HG02970 (cell line): Measurements from ENCODE around the gene IRGM.
A peak's percentile ranks its signal among the peaks of the same experiment; 100 is the strongest.
"Not testable (repeated sequence)": the region's sequence is repeated elsewhere in the genome, so short reads cannot be mapped to it uniquely, and the experiment has no call there.

Source experiments
- ATAC-seq: cut with Tn5 transposase; IDR thresholded peaks from one replicate; pipeline ENCODE4 v1.9.1; 2021; ENCODE audit warnings: mild to moderate bottlenecking, moderate library complexity, moderate number of reproducible peaks; ENCODE audit not compliant: unreplicated experiment, low FRiP score

The IRGM gene

GRCh38 chr5:150846308-150846653 lies at the start of gene IRGM:
TSS of gene IRGM (plus strand) at chr5:150846521. CDS start at chr5:150848124, 1,603 bp downstream.
- not testable (repeated sequence) for ATAC-seq

GRCh38 chr5:150797384-150797783 lies 48.9 kb upstream of the IRGM start:
- no peak for ATAC-seq

- no peak for ATAC-seq
Observed at GRCh38 chr5:150801117-150801927, 45.0 kb upstream of the IRGM start.

- ATAC-seq: no peak
Observed at GRCh38 chr5:150804388-150804787, 41.9 kb upstream of the IRGM start.

- ATAC-seq: no peak
Observed at GRCh38 chr5:150809363-150809762, 37.0 kb upstream of the IRGM start.

- no peak for ATAC-seq
Observed at GRCh38 chr5:150815010-150815409, 31.3 kb upstream of the IRGM start.

GRCh38 chr5:150816946-150817345 lies 29.4 kb upstream of the IRGM start:
- ATAC-seq: no peak

GRCh38 chr5:150829744-150830143 lies 16.6 kb upstream of the IRGM start:
- ATAC-seq: no peak

GRCh38 chr5:150831821-150832220 lies 14.5 kb upstream of the IRGM start:
- not testable (repeated sequence) for ATAC-seq

GRCh38 chr5:150836064-150836463 lies 10.3 kb upstream of the IRGM start:
- ATAC-seq: no peak

GRCh38 chr5:150836703-150837102 lies 9.6 kb upstream of the IRGM start:
- ATAC-seq: no peak

GRCh38 chr5:150845185-150845859 lies 999 bp upstream of the IRGM start:
- not testable (repeated sequence) for ATAC-seq

- peak; percentile 76 for ATAC-seq
Observed at GRCh38 chr5:150846654-150847333, 473 bp downstream of the IRGM start.

GRCh38 chr5:150847334-150847695 lies 994 bp downstream of the IRGM start:
- ATAC-seq: no peak

- ATAC-seq: no peak
Observed at GRCh38 chr5:150848271-150848670, 1.9 kb downstream of the IRGM start.

GRCh38 chr5:150851039-150851438 lies 4.7 kb downstream of the IRGM start:
- ATAC-seq: no peak

- no peak for ATAC-seq
Observed at GRCh38 chr5:150853561-150853960, 7.2 kb downstream of the IRGM start.

- not testable (repeated sequence) for ATAC-seq
Observed at GRCh38 chr5:150856700-150857099, 10.4 kb downstream of the IRGM start.

- ATAC-seq: no peak
Observed at GRCh38 chr5:150860246-150860821, 14.0 kb downstream of the IRGM start.

- no peak for ATAC-seq
Observed at GRCh38 chr5:150862070-150862469, 15.7 kb downstream of the IRGM start.

- ATAC-seq: no peak
Observed at GRCh38 chr5:150879358-150879757, 33.0 kb downstream of the IRGM start.
